Esophagus (tissue), 2 donors: ENCODE data around the gene UBASH3A. TPM values are rescaled to one million over a fixed set of nuclear protein-coding genes. Genes with fewer than 3 reads are reported as not detected.

ENCODE experiments used
- H3K27ac ChIP-seq, 2 donors: one replicate each; pipeline ENCODE4 v1.5.1; 2013; ENCODE audit warnings: low read depth in 2 of 2, mild to moderate bottlenecking in 2 of 2, inconsistent platforms in 1 of 2, low read length in 1 of 2, moderate library complexity in 1 of 2
- H3K27me3 ChIP-seq, 2 donors: one replicate each; pipeline ENCODE4 v1.6.1; 2013; ENCODE audit warnings: low read length in 2 of 2, control low read depth in 1 of 2, mild to moderate bottlenecking in 1 of 2; ENCODE audit not compliant: insufficient read depth in 2 of 2, control insufficient read depth in 1 of 2
- H3K36me3 ChIP-seq, 2 donors: one replicate each; pipeline ENCODE4 v1.6.1; 2013; ENCODE audit warnings: low read length in 1 of 2; ENCODE audit not compliant: control insufficient read depth in 2 of 2, insufficient read depth in 2 of 2
- H3K4me1 ChIP-seq, 2 donors: one replicate each; pipeline ENCODE4 v1.6.1; 2013; ENCODE audit warnings: low read length in 1 of 2; ENCODE audit not compliant: control insufficient read depth in 2 of 2, insufficient read depth in 2 of 2
- H3K4me3 ChIP-seq, 2 donors: one replicate each; pipeline ENCODE4 v1.5.1; 2013; ENCODE audit warnings: low read length in 2 of 2, mild to moderate bottlenecking in 2 of 2, low read depth in 1 of 2, moderate library complexity in 1 of 2
- H3K9me3 ChIP-seq, 2 donors: one replicate each; pipeline ENCODE4 v1.6.1; 2013; ENCODE audit warnings: mild to moderate bottlenecking in 2 of 2, low read depth in 1 of 2, low read length in 1 of 2, moderate library complexity in 1 of 2; ENCODE audit not compliant: control insufficient read depth in 2 of 2, insufficient read depth in 1 of 2
- WGBS, 2 donors: extraction: QIAGEN DNeasy Blood & Tissue Kit; methylation state at CpG; one replicate each; pipeline ENCODE4 v1.1.7; 2013; 5-methylcytosine and 5-hydroxymethylcytosine counted together
- polyA plus RNA-seq, 2 donors: library from polyadenylated mRNA; stranded (reverse); fragments of 200-250 nt; gene quantifications; one replicate each; pipeline ENCODE4 v1.2.3, GENCODE V29; 2013
- donor health status: healthy with polysubstance abuse.
- donor health status: Bipolar disorder and iron deficiency.

Gene UBASH3A
- polyA plus RNA-seq, 2 donors: 0.46 to 0.59 TPM

GRCh38 chr21:42413093-42413492, 9.4 kb downstream of the UBASH3A start:
- no peaks in the 10 kb centered on the region for H3K27me3 ChIP-seq
- WGBS, 2 donors: 85 to 90% methylated on average over 14 of the region's 14 CpGs
- H3K4me3 ChIP-seq: no peak overlapping the region
- no peaks in the 10 kb centered on the region for H3K4me1 ChIP-seq
- no peaks in the 10 kb centered on the region for H3K9me3 ChIP-seq
- no peaks in the 10 kb centered on the region for H3K36me3 ChIP-seq
- no peak overlapping the region for H3K27ac ChIP-seq

GRCh38 chr21:42413500-42413899, 9.8 kb downstream of the UBASH3A start:
- 78 to 86% methylated on average over 4 of the region's 4 CpGs for WGBS, 2 donors
- Histone ChIP-seq H3K4me3 (no peak overlapping the region), H3K27me3 (no peaks in the 10 kb centered on the region), H3K27ac (no peak overlapping the region), H3K36me3 (no peaks in the 10 kb centered on the region), H3K9me3 (peaks cover 0 to 2% of the 10 kb centered on the region in 2 donors), H3K4me1 (no peaks in the 10 kb centered on the region)

GRCh38 chr21:42414066-42414465, 10.4 kb downstream of the UBASH3A start:
- H3K4me3 ChIP-seq: no peak overlapping the region
- 87 to 90% methylated on average over 8 of the region's 8 CpGs for WGBS, 2 donors
- H3K4me1 ChIP-seq: no peaks in the 10 kb centered on the region

GRCh38 chr21:42414553-42414927, 10.8 kb downstream of the UBASH3A start:
- Histone ChIP-seq H3K4me1 (no peaks in the 10 kb centered on the region), H3K27ac (no peak overlapping the region), H3K27me3 (no peaks in the 10 kb centered on the region), H3K36me3 (no peaks in the 10 kb centered on the region), H3K9me3 (peaks cover 0 to 2% of the 10 kb centered on the region in 2 donors), H3K4me3 (no peak overlapping the region)
- 80 to 90% methylated on average over 8 of the region's 8 CpGs for WGBS, 2 donors

More at GRCh38 chr21:42414066-42414465, 10.4 kb downstream of the UBASH3A start:
- Histone ChIP-seq H3K9me3 (peaks cover 0 to 2% of the 10 kb centered on the region in 2 donors), H3K36me3 (no peaks in the 10 kb centered on the region), H3K27ac (no peak overlapping the region), H3K27me3 (no peaks in the 10 kb centered on the region)

GRCh38 chr21:42414928-42415769, 11.4 kb downstream of the UBASH3A start:
- Histone ChIP-seq H3K27me3 (no peaks in the 10 kb centered on the region), H3K27ac (peak overlapping the region in 1 of 2 donors; percentile 17)
- 48 to 50% methylated on average over 27 of the region's 27 CpGs for WGBS, 2 donors

GRCh38 chr21:42417533-42417932, 13.8 kb downstream of the UBASH3A start:
- Histone ChIP-seq H3K4me1 (no peaks in the 10 kb centered on the region), H3K27me3 (no peaks in the 10 kb centered on the region), H3K4me3 (no peak overlapping the region), H3K36me3 (no peaks in the 10 kb centered on the region), H3K27ac (no peak overlapping the region), H3K9me3 (peaks cover 0 to 7% of the 10 kb centered on the region in 2 donors)
- WGBS, 2 donors: 75 to 77% methylated on average over 6 of the region's 6 CpGs

More at GRCh38 chr21:42414928-42415769, 11.4 kb downstream of the UBASH3A start:
- Histone ChIP-seq H3K36me3 (no peaks in the 10 kb centered on the region), H3K4me1 (no peaks in the 10 kb centered on the region), H3K4me3 (no peak overlapping the region), H3K9me3 (peaks cover 0 to 2% of the 10 kb centered on the region in 2 donors)

GRCh38 chr21:42418886-42419285, 15.2 kb downstream of the UBASH3A start:
- peaks cover 0 to 7% of the 10 kb centered on the region in 2 donors for H3K9me3 ChIP-seq
- WGBS, 2 donors: 49 to 50% methylated on average over 4 of the region's 4 CpGs
- H3K36me3 ChIP-seq: no peaks in the 10 kb centered on the region
- H3K27ac ChIP-seq: no peak overlapping the region
- no peaks in the 10 kb centered on the region for H3K27me3 ChIP-seq
- H3K4me3 ChIP-seq: no peak overlapping the region
- no peaks in the 10 kb centered on the region for H3K4me1 ChIP-seq

- Histone ChIP-seq H3K4me1 (no peaks in the 10 kb centered on the region), H3K27ac (no peak overlapping the region), H3K9me3 (peaks cover 0 to 7% of the 10 kb centered on the region in 2 donors), H3K27me3 (no peaks in the 10 kb centered on the region), H3K36me3 (no peaks in the 10 kb centered on the region), H3K4me3 (no peak overlapping the region)
- 94 to 95% methylated on average over 6 of the region's 6 CpGs for WGBS, 2 donors
Measured at GRCh38 chr21:42419845-42420244, 16.1 kb downstream of the UBASH3A start.

- peaks cover 0 to 7% of the 10 kb centered on the region in 2 donors for H3K9me3 ChIP-seq
- no peaks in the 10 kb centered on the region for H3K36me3 ChIP-seq
- WGBS, 2 donors: 68 to 71% methylated on average over 3 of the region's 3 CpGs
- no peak overlapping the region for H3K27ac ChIP-seq
- H3K27me3 ChIP-seq: no peaks in the 10 kb centered on the region
- H3K4me1 ChIP-seq: no peaks in the 10 kb centered on the region
- H3K4me3 ChIP-seq: no peak overlapping the region
Measured at GRCh38 chr21:42421018-42421793, 17.5 kb downstream of the UBASH3A start.
